HG03439 (cell line): Measurements from ENCODE around the gene CBX7.

Experiments used
- ATAC-seq: cut with Tn5 transposase; IDR thresholded peaks from one replicate; pipeline ENCODE4 v1.9.1; 2021; ENCODE audit warnings: mild to moderate bottlenecking, moderate library complexity; ENCODE audit not compliant: unreplicated experiment

CBX7 gene

DNA sequence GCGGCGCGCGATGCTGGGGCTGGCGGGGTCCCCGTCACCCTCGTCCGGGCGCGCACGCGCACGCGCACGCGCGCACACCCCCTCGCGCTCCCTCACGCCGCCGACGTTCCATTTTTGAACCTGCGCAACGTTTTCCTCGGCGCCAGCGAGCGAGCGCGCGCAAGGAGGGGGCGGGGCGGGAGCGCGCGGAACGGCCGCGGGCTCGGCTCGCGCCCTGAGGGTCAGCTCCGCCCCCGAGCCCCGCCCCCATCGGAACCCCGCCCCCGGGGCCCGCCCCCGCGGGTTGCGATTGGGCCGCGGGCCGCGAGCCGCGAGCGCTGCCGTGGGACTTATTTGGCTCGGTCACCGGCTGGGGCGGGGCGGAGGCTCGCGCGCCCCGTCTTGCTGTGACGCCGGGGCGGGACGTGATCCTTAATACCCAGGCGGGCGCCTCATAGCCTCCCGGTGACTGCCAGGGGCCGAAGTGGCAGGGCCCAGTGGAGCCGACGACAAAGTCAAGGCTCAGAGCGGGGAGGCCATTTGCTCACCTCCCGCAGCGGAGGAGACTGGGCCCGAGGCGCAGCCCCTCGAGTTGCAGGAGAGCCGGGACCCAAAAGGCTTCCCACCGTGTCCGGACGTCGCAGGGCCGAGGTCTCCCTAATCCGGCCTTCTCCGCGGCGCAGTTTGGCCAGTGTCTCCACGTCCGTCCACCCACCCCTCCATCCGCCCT is at the start of gene CBX7:
Gene CBX7 (minus strand): TSS at position 170 of the 709 bp plus-strand sequence. CDS start 236 bp downstream, outside the sequence.
- peak; percentile 77 for ATAC-seq

DNA sequence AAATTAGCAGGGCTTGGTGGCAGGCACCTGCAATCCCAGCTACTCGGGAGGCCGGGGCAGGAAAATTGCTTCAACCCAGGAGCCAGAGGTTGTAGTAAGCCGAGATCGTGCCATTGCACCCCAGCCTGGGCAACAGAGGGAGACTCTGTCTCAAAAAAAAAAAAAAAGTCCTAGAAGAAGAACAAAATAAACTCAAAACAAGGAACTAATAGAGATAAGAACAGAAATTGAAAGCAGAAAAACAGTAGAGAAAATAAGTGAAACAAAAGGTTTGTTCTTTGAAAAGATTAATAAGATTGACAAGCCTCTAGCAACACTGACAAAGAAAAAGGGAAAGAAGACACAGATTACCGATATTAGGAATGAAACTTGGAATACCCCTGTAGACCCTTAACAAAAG is 45.1 kb upstream of the CBX7 start:
- no peak for ATAC-seq

DNA sequence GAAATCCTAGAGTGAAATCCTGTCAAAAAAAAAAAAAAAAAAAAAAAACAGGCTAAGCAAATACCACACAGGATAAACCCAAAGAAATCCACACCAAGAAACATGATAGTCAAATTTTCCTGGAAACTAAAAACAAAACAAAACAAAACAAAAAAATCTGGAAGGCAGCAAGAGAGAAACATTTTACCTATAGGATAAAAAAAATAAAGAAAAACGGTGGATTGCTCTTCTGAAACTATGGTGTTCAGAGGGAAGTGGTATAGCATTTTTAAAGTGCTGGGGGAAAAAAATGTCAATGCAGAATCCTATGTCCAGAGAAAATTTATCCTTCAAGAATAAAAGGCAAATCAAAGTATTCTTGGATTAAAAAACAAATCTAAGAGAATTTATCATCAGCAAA is 41.6 kb upstream of the CBX7 start:
- no peak for ATAC-seq

DNA sequence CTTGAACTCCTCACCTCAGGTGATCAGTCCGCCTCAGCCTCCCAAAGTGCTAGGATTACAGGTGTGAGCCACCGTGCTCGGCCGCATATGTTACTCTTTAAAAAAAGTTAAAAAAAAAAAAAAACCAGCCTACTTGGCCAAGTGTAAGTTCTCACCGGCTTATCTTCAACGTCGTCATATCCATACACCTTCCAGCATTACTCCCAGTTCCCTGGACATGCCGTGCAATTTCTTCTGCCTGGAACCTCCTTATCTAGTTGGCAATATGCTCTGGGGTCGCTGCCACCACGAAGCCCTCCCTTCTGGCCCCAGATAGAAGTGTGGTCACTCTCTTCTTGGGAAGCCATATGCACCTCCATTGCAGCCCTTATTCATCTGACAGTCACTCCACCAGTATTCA is 36.3 kb upstream of the CBX7 start:
- ATAC-seq: no peak

DNA sequence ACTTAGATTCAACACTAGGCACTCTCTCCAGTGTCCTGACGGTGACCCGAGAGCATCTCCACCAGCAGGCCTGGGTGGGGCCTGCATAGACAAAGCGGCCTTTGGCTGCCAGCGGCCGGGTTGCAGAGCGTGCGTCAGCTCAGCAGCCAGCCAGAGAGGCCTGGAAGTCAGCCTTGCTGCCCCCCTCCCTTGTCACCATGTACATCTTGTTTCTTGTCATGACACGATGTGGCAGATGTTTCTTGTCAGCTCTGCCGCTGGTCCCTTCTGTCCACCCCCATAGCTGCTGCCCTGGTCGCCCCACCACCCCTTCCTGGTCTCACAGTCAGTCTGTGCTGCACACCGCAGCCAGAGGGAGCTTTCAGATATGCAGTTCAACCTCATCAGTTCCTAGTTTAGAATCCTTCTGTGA is 33.1 kb upstream of the CBX7 start:
- no peak for ATAC-seq

DNA sequence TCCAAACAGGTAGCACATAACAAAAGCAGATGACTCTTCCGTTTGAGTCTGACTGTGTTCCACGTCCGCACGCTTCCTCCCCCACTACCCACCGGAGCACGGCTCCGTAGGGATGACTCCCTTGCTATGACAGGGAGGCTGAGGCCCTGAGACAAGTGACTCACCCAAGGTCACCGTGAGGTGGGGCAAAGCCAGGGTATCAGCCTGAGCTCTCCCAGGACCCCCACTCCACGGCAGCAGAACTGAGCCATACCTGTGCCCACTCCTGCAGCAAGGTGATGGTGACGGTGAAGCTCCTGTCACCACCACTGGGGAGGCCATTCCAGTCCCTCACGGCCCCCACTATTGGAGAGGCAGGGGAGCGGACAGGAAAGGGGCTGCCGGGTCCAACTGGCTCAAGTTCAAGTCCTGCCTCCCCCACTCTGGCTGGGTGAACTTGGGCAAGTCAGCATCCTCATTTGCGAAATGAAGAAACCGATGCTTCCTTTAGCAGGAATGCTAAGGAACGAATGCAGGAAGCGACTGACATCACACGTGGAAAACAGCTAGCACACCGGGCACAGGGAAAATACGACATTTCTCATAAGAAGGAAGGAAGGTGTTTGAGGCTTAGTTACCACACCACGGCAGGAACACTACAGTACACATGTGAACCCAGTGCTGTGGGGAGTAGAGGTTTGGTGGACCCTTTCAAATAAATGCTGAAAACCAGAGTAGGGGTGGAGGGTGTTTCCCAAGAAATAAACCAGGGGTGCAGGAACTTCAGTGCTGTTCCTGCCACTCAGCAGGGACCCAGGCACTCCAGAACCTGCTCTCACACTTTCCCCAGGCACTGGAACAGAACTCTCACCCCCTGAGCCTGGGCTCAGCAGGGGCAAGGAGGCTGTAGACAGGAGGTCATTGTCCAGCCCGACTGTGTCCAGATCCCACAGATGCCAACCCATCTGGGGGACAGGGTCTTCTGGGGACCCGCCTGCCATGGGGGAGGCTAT is 32.4 kb upstream of the CBX7 start:
- ATAC-seq: no peak

DNA sequence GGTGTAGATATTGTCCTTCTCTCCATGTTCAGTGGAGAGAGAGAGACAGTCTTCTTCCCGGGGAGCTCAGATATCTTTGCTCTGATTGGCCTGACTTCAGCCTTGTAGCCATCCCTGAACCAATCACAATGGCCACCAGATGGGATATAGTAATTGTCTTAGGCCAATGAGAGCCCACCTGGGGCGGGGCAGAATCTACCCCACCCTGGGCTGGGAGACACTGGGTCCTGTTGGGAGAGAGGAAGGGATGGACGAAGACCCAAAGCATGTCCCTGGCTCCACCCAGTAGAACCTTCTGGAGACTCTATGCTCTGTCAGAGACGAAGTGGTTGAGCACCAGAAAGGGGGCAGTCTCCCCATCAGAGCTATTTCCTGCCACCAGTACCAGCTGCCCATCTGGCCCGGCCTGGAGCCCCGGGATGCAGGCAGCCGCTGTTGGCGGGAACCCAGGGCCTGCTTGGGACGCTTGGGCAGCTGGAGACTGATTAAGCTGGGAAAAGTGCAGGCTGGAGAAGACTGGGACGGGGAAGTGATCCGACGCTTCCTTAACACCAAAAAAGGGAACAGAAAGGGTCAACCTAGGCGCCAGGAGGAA is 31.6 kb upstream of the CBX7 start:
- no peak for ATAC-seq

DNA sequence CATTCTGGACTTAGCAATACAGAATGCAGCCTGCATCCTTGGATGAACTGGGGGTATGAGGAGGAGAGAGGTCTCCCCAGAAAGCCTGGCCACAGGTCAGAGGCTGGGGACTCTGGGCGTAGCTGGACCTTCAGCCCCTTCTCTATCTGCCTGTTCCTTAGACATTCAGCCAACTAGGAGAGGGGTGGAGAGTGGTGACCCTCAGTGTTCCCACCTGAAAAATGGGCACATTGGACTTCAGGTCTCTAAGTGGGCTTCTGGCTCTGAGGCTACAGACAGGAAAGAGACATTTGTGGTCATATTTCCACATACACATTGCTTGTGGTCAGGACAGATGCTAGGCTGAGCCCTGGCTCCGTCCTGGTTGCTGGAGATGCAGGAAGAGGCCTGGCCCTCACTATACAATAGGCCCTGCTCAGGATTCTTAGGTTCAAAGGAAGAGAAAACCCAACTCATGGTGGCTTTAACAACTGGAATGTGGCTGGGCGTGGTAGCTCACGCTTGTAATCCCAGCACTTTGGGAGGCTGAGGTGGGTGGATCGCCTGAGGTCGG is 30.1 kb upstream of the CBX7 start:
- ATAC-seq: no peak

DNA sequence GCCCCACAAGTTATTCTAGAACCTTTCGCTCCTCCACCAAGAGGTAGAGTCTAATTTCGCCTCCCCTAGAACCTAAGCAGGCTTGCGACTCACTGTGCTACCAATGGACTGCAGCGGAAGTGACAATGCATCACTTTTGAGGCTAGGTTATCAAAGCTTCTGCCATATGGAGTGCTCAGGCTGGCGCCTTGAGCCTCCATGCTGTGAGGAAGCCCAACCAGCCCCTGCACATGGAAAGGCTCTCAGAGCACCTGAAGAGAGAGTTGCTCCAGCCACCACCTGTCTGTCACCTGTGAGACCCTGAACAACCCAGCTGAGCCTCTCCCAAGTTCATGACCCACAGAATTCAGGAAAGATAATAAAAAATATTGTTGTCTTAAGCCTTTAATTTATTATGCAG is 29.3 kb upstream of the CBX7 start:
- ATAC-seq: no peak

DNA sequence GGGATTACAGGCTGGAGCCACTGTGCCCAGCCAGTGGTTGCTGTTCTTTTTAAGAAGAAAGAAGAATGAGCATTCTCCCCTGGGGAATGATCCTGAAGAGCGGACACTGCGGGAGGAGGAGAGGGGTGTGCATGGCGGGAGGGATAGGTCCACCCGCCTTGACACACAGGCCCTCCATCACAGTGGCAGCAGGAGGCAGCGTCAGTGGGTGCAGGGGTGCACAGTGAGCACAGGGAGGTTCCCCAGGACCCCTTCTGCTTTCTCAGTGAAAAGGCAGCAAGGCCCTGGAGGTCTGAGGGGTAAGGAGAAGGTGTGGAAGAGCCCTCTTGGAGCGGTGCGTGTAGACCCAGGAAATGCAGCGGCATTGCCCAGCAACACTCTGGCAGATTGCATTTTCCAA is 28.9 kb upstream of the CBX7 start:
- ATAC-seq: no peak

DNA sequence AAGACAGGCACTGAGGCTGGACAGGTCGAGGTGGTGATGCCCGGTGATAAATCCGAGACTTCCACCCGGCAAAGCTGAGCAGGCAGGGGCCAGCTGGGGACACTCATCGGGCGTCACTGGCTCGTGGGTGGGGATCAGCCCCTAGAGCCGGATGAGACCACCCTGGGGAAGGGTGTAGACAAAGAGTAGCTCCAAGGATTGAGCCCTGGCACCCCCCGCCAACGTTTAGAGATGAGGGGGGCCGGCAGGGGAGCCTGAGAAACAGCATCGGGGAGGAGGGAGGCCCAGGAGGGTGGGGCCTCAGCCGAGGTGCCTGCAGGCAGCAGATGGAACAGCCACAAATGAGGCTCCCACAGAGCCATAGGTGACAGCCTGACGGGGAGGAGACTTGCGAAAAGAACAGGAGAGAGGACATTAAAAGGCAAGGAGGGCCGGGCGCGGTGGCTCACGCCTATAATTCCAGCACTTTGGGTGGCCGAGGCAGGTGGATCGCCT is 27.4 kb upstream of the CBX7 start:
- no peak for ATAC-seq

DNA sequence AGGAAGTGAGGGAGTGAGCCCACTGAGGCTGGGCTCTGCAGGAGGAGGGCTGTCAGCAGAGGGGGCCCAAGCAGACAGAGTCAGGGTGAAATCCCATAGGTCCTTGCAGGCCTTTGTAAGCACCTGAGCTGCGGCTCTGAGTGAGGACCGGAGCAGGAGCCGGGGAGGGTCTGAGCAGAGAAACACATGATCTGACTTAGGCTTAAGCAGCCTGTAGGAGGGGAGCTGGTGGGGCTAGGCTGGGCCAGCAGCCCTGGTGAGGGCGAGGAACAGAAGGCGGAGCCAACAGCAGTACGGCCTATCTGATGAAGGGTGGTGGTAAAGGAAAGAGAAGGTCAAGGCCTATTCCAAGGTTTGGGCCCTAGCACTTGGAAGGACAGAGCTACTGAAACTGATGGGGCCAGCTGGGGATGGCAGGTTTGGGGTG is 26.9 kb upstream of the CBX7 start:
- ATAC-seq: no peak

DNA sequence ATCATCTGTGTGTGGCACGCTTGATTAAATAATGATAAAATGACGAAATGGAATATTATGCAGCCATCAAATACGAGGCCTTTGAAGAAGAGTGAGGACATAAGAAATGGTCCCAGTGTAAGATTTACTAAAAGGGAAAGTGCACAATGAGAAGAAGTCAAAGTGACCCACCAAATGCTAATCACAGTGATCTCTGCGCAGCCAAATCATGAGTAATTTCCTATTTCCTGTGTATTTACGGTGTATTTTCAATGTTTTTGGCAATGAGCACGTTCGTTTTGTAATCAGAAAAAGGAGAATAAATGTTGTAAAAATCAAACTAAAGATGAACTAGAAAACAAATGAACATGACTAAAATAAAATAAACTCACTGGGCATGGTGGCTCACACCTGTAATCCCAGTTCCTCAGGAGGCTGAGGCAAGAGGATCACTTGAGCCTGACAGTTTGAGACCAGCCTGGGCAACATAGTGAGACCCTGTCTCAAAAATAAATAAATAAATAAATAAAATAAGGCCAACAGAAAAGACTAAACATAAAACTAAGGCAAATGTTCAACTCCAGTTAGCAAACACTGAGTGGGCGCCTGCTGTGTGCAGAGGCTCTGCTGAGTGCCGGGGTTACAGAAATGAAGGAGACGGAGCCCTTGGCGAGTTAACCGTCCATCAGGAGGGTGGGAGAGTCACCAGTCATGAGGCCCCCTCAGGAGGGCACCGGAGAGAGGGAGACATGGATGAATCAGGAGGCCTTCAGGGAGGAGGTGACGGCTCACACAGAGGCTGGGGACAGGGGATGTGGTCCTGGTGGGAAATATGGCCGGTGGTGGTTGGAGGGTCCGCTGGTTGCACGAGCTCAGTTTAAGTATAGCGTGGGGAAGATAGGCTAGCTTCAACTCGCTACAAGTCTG is 26.0 kb upstream of the CBX7 start:
- no peak for ATAC-seq

DNA sequence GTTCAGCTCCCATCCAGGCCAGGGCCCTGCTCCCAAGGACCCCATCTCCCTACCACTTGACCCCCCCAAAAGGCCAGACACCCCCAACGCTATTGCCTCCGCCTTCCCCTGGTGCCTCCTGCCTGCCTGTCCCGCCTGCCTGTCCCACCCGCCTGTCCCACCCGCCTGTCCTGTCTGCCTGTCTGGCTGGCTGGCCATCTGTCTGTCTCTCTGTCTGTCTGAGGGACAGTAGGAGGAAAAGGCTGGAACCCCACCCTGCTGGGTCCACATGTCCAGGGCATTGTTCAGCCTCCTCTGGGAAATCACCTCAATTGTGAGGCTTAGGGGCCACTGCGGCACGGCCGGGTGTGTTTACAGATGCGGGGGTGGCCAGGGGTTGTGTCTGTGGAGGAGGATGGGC is 25.3 kb upstream of the CBX7 start:
- no peak for ATAC-seq

DNA sequence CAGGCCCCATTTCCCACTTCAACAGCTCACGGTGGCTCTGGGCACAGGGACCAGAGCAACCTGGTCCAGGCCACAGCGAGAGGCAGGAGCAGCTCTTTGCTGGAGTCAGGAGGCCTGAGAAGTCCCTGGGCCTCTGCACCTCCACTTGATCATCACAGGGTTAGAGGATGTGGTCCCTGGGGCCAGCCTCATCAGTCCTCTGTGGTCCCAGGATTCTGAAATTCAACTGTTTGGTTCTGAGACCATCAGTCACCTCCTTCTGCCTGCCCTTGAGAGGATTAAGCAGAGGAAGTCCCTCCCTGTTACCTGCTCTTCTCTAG is 24.9 kb upstream of the CBX7 start:
- no peak for ATAC-seq

DNA sequence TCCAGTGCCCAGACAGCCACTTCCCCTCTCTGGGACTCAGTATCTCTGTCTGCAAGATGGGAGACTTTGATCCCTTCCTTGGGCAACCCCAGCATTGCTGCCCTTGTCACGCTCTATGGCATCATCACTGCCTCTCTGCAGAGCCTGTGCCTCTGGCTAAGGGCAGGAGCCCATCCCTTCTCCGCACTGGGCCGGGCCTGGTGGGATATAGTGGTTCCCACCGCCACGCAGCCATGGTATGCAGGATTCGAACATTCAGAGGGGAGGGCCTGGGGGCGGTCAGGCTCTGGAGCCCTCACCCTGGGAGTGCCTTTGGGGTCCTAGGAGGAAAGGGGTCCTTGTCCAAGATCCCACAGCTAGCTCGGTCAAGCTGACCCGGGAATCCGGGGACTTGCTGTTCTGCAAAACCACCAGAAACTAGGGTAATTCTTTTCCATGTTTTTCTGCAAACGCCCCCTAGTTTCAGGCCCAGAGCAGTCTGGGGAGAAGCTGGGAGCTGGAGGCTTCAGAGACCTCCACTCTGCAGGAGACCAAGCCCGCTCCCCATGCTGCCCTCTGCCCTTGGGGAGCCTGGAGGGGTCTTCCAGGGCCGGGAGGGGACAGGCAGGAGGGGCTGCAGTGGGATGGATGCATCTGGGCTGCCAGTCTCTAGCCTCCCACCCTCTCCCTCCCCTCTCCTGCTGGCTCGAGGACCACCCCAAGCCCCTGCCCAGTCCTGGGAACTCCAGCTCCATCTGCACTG is 24.4 kb upstream of the CBX7 start:
- ATAC-seq: no peak

DNA sequence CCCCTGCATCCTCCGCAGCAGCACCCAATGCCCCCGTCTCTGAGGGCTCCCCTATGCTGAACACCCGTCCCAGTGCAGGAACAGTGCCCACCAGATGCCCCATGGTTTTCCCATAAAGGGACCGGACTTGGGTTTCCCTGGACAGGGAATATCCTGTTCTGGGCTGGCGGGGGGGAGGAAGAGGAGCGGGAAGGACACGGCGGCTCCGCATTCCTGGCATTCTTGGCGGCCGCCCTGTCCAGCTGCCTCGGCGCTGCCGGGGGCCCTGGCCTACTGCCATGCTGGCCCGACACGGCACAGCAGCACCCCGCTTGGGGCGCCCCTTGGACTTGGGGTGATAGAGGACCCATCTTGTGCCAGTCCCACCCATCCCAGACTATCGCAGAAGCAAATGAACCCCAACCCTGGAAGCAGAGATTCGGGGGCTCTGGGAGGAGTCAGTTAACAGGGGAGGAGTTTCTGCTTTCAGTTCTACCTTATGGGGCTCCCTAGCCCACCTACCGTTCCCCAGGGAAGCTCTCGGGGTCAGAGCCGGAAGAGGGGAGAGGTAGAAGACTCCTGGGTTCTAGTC is 23.7 kb upstream of the CBX7 start:
- ATAC-seq: no peak

DNA sequence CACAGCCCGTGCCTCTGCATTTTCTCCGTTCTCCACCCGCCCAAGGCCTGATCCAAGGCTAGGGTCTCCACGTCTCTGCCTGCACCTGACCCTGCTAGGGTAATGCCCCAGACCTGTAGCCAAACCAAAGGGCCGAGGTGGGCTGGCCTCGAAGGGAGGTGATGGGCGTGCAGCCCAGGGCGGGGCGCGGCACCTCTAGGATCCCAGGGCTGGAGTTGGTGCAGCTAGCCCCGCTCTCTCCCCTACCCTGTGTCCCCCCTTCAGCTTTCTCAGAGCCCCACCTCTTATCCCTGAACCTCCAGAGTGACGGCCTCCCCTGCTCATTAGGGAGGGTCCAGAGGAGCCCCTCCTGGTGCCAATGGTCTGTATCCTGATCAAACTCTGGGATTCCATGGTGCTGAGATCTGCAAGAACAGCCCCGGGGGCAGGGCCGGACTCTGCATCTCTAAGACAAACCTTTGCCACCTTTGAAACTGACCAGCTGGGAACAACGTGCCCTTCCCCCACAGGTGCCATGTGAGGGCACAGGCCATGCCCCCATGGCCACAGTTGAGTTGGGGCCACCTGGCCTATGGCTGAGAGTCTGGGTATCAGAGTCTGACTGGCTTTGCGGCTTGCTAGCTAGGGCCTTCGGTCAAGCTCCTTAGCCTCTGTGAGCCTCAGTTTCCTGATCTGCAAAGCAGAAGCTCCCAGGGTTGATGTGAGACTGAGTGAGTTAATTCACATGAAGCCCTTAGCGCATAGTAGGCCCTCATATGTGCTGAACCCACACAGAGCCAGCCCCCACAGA is 23.1 kb upstream of the CBX7 start:
- ATAC-seq: no peak
